Non-pigmented ciliary epithelial cell (primary cell): ENCODE results near the gene FETUB.
"Not testable (repeated sequence)": the region's sequence is repeated elsewhere in the genome, so short reads cannot be mapped to it uniquely, and the experiment has no call there.

Source experiments
- DNase-seq: peaks from one replicate; pipeline ENCODE4 v3.0.0-alpha.2; 2010; ENCODE audit warnings: low read depth

The FETUB gene

GRCh38 chr3:186679151-186679550, 39.0 kb downstream of the FETUB start:
- no peak for DNase-seq

GRCh38 chr3:186680869-186681268, 40.7 kb downstream of the FETUB start:
- DNase-seq, result no peak

GRCh38 chr3:186682812-186683211, 42.6 kb downstream of the FETUB start:
- DNase-seq, result no peak

DNA sequence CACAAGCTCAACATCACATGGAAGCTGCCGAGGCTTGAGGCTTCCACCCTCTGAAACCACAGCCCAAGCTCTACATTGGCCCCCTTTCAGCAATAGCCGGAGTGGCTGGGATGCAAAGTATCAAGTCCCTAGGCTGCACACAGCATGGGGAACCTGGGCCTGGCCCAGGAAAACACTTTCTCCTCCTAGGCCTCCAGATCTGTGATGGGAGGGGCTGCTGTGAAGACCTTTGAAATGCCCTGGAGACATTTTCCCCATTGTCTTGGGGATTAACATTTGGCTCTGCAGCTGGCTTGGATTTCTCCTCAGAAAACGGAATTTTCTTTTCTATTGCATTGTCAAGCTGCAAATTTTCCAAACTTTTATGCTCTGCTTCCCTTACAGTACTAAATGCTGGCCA, 43.8 kb downstream of the FETUB start:
- DNase-seq, result no peak

DNA sequence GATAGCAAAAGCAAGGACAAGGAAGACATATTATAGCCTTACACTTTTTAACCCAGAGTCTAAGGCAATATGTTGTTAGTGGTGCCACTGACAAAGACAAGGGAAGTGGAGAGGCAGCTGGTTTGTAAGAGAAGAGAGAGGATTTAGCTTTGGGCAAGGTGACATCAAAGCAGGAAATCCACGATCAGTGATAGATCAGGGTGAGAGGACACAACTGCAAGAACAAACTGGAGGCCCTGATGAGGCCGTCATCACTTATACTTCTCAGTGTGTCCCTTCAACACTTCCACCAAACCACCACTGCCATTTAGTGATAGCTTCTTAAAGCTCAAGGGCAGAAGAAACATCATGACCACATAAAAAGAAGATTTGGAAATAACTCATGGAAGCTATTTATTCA, 46.3 kb downstream of the FETUB start:
- not testable (repeated sequence) for DNase-seq

- DNase-seq, result no peak
These were observed 47.0 kb downstream of the FETUB start for GRCh38 chr3:186687120-186687651.

DNA sequence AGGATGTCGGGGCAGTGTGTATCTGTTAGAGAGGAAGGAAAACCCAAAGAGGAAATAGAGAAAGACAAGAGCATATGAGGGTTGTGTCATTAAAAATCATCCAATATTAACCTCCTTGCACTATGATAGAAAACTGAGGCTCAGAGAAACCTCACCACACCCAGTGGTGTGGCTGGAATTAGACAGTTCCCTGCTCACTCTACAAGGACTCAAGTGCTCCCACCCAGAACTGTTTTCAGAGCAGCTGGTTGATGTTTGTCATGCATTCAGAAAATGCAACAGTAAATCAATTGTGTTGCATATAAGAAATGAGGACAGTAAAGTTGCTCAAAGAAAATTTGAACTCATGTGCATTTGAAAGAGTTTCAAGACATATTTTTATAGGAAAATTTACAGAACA, 50.1 kb downstream of the FETUB start:
- DNase-seq, result not testable (repeated sequence)

GRCh38 chr3:186691676-186692075, 51.5 kb downstream of the FETUB start:
- no peak for DNase-seq

DNA sequence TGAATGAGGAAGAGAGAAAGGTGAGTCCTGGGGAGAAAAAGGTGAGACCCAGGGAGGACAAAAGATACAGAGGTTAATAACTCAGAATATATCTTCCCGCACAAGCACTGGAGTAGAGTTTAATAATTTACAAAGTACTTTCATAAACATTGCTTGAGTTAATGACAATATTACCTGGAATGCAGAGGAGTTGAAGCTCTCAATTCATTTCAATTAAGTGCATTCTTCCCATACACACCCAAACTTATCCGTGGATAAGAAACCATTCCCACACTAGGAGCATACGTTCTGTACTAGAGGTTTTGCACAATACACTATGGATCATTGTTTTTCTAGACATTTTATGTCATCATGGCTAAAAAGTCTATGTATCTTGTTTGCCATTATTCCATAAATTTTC, 53.6 kb downstream of the FETUB start:
- DNase-seq, result no peak

DNA sequence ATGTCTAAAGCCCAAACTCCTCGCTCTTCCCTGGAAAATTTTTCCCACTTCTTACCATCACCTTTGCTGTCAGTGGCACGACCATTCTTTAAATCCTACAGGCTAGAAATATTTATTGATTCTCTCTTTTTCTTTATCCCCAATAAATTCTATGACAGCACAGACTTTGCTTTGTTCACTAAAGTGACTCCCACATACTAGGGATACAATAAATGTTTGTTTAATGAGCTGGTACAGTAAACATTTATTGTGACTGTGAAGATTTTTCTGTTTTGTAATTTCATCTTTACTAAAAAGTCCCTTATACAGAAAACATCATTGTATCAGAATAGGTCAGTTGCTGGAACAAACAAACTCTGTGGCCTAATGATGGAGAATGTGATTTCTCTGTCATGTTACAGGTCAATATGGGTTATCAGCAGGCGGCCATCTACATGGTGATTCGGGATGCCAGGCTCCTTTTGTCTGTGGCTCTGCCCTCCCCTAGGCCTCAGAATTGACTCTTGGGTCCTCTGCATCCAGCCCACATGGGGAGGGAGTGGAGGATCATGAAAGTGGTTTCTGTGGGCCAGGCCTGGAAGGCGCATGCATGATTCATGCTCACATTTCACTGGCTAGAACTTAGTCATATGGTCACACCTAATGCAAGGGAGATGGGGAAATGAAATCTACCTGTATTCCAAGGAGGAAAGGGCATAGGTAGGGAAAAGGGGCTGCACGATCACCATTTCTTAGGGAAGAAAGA, 54.3 kb downstream of the FETUB start:
- DNase-seq, result no peak

DNA sequence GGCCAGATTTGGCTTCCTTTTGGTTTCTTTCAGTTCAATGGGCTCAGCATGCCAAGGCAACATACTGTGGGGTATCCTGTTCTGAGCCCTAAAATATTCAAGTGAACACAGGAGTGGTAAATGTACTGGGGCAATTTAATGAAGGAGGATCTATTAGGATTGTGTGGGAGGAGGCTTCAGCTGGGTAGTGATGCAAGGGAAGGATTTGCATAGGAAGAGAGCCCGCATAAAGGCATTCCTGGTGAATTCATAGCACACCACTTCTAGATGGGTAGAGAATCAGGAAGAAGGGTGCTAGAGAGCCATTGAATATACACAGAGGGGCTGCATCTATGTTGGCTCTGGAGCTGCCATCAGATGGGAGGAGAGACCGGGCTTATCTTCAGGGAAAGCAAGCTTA, 56.3 kb downstream of the FETUB start:
- no peak for DNase-seq

DNA sequence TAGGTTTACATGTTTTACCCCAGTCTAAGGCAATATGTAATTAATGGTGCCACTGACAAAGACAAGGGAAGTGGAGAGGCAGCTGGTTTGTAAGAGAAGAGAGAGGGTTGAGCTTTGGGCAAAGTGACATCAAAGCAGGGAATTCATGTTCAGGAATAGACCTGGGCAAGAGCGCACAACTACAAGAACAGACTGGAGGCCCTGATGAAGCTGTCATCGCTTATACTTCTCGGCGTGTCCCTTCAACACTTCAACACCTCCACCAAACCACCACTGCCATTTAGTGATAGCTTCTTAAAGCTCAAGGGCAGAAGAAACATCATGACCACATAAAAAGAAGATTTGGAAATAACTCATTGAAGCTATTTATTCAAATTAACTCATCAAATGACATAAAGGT, 57.3 kb downstream of the FETUB start:
- no peak for DNase-seq

GRCh38 chr3:186700267-186700666, 60.1 kb downstream of the FETUB start:
- no peak for DNase-seq

- not testable (repeated sequence) for DNase-seq
These were observed 62.3 kb downstream of the FETUB start for GRCh38 chr3:186702451-186702850.
